Fibroblast of lung (primary cell): ENCODE results near the gene CEP128.

ENCODE experiments used
- EZH2 ChIP-seq: IDR thresholded peaks from 2 replicates; pipeline ENCODE4 v1.5.1; 2012; ENCODE audit warnings: low read length, control low read depth, mild to moderate bottlenecking; ENCODE audit errors: missing control alignments
- TF ChIP-seq, protein P1 (sequence below), 2 donors: IDR thresholded peaks in 1 of 2; conservative IDR thresholded peaks in 1 of 2; 1 replicate in 1 of 2; 2 replicates in 1 of 2; pipeline ENCODE4 v1.5.1; 2011 to 2012; ENCODE audit warnings: low read length in 2 of 2, control low read depth in 1 of 2, inconsistent platforms in 1 of 2, low read depth in 1 of 2, mild to moderate bottlenecking in 1 of 2

DNA sequence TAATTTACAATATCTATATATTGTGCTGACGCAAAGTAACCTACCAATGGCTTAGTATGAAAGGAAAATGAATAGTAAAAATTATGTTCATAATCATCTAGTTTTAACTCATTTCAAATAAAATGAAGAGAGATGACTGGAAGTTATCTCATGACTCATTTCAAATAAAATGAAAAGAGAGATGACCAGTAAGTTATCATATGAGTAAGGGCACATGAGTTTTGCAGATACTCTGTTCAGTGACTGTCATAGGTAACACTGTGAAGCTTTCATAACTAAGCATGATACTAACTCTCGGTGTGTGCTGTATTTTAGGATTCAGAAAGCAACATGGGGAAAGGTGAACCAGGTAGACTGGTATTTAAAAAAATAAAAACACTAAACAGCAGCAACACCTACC lies 365.8 kb downstream of the CEP128 start:
- TF ChIP-seq EZH2 = no peak
- TF ChIP-seq, protein P1, sequence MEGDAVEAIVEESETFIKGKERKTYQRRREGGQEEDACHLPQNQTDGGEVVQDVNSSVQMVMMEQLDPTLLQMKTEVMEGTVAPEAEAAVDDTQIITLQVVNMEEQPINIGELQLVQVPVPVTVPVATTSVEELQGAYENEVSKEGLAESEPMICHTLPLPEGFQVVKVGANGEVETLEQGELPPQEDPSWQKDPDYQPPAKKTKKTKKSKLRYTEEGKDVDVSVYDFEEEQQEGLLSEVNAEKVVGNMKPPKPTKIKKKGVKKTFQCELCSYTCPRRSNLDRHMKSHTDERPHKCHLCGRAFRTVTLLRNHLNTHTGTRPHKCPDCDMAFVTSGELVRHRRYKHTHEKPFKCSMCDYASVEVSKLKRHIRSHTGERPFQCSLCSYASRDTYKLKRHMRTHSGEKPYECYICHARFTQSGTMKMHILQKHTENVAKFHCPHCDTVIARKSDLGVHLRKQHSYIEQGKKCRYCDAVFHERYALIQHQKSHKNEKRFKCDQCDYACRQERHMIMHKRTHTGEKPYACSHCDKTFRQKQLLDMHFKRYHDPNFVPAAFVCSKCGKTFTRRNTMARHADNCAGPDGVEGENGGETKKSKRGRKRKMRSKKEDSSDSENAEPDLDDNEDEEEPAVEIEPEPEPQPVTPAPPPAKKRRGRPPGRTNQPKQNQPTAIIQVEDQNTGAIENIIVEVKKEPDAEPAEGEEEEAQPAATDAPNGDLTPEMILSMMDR (conservative IDR thresholded peaks at IDR 0.05 in 1 of 2, IDR thresholded peaks at IDR 0.05 in 1 of 2; ENCODE audit: low read depth in 1 of 2, low read length in 2 of 2) = no peak
